GM12864 (cell line): ENCODE measurements around the gene C12orf43.

Source experiments
- DNase-seq: peaks from one replicate; pipeline ENCODE4 v3.0.0-alpha.2; 2011; ENCODE audit warnings: low read depth
- H3K4me3 ChIP-seq: 2 replicates; pipeline ENCODE4 v1.5.1; 2011; ENCODE audit warnings: mild to moderate bottlenecking, low read depth, low read length, control low read depth
- TF ChIP-seq, protein P1 (sequence below): IDR thresholded peaks from 2 replicates; pipeline ENCODE4 v1.5.1; 2011; ENCODE audit warnings: low read depth, mild to moderate bottlenecking, moderate library complexity, low read length, control low read depth, inconsistent platforms; ENCODE audit errors: missing control alignments

C12orf43 gene

DNA sequence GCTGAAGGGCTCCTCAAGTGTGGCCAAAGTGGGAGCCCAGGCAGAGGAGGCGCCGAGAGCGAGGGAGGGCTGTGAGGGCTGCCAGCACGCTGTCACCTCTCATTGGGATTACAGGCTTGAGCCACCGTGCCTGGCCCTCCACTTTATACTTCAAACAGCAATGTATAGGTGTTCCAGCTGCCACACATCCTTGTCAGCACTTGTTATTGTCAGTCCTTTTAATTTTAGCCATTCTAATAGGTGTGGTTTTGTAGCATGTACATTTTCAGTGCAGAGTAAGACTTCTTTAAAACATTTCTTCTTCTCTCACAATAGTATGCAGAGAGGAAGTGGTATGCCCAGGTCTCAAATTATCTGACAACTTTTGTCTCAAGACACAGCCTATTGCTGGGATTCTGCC lies 65.5 kb downstream of the C12orf43 start:
- DNase-seq, result no peak
- no peak overlapping the region for H3K4me3 ChIP-seq
- TF ChIP-seq, protein P1, sequence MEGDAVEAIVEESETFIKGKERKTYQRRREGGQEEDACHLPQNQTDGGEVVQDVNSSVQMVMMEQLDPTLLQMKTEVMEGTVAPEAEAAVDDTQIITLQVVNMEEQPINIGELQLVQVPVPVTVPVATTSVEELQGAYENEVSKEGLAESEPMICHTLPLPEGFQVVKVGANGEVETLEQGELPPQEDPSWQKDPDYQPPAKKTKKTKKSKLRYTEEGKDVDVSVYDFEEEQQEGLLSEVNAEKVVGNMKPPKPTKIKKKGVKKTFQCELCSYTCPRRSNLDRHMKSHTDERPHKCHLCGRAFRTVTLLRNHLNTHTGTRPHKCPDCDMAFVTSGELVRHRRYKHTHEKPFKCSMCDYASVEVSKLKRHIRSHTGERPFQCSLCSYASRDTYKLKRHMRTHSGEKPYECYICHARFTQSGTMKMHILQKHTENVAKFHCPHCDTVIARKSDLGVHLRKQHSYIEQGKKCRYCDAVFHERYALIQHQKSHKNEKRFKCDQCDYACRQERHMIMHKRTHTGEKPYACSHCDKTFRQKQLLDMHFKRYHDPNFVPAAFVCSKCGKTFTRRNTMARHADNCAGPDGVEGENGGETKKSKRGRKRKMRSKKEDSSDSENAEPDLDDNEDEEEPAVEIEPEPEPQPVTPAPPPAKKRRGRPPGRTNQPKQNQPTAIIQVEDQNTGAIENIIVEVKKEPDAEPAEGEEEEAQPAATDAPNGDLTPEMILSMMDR, result no peak
